ENCODE measurements around the gene SEC16A.

SEC16A gene

GRCh38 chr9:136422876-136423275 lies 60.0 kb downstream of the SEC16A start:
- DNase-seq (ENCODE audit: low spot score) = no peak
- in situ Hi-C loops (cut with MboI; ENCODE audit: low sequenced_read_pairs, unreplicated experiment) = no loop called here
- TF ChIP-seq, protein P1, sequence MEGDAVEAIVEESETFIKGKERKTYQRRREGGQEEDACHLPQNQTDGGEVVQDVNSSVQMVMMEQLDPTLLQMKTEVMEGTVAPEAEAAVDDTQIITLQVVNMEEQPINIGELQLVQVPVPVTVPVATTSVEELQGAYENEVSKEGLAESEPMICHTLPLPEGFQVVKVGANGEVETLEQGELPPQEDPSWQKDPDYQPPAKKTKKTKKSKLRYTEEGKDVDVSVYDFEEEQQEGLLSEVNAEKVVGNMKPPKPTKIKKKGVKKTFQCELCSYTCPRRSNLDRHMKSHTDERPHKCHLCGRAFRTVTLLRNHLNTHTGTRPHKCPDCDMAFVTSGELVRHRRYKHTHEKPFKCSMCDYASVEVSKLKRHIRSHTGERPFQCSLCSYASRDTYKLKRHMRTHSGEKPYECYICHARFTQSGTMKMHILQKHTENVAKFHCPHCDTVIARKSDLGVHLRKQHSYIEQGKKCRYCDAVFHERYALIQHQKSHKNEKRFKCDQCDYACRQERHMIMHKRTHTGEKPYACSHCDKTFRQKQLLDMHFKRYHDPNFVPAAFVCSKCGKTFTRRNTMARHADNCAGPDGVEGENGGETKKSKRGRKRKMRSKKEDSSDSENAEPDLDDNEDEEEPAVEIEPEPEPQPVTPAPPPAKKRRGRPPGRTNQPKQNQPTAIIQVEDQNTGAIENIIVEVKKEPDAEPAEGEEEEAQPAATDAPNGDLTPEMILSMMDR (IDR thresholded peaks at IDR 0.05; ENCODE audit: borderline replicate concordance, control extremely low read depth, extremely low read depth, insufficient read depth, missing control alignments) = no peak

- TF ChIP-seq, protein P1 (IDR thresholded peaks at IDR 0.05; ENCODE audit: borderline replicate concordance, control extremely low read depth, extremely low read depth, insufficient read depth, missing control alignments) = no peak
- DNase-seq (ENCODE audit: low spot score) = no peak
- in situ Hi-C loops (cut with MboI; ENCODE audit: low sequenced_read_pairs, unreplicated experiment) = no loop called here
Measured at GRCh38 chr9:136421791-136422190, 61.0 kb downstream of the SEC16A start.

DNA sequence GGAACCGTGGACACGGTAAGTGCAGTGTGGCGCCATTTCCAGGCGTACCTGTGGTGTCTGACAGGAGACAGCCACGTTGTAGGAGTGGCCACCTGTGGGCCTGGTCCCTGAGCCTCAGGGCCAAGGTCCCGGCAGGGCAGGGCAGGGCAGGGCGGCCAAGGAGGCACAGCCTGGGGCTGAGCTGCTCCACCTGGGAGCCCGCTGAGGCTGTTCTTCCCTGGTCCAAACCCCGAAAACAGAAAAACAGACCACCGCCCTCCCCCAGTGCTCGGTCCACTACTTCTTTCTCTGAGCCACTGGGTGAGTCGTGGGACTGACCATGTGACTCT lies 63.8 kb downstream of the SEC16A start:
- no peak for DNase-seq (ENCODE audit: low spot score)
- TF ChIP-seq, protein P1 (IDR thresholded peaks at IDR 0.05; ENCODE audit: borderline replicate concordance, control extremely low read depth, extremely low read depth, insufficient read depth, missing control alignments) = no peak
- in situ Hi-C loops (cut with MboI; ENCODE audit: low sequenced_read_pairs, unreplicated experiment) = no loop called here

DNA sequence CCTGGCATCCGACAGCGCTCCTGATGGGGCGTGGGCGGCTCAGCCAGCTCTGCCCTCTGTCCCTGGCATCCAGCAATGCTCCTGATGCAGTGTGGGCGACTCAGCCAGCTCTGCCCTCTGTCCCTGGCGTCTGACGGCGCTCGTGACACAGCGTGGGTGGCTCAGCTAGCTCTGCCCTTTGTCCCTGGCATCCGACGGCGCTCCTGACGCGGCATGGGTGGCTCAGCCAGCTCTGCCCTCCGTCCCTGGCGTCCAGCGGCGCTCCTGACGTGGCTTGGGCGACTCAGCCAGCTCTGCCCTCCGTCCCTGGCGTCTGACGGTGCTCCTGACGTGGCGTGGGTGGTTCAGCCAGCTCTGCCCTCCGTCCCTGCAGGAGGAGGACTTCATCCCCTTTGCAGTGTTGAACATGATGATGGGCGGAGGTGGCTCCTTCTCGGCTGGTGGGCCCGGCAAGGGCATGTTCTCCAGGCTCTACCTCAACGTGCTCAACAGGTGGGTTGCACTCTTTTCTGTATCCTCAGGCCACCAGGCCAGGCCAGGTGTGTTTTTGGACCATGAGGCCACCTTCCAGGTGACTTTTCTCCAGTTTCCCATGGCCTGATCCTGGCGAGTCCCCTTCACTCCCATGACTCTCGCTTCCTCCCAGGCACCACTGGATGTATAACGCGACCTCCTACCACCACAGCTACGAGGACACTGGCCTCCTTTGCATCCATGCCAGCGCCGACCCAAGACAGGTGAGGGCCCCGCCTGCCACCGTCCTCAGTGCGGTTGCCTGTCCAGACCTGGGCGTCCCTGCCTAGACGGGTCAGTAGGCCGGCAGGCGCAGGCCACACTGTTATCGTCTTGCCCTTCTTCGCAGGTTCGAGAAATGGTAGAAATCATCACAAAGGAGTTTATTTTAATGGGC lies 64.4 kb downstream of the SEC16A start:
- no peak for DNase-seq (ENCODE audit: low spot score)
- in situ Hi-C loops (cut with MboI; ENCODE audit: low sequenced_read_pairs, unreplicated experiment) = no loop called here
- TF ChIP-seq, protein P1 (IDR thresholded peaks at IDR 0.05; ENCODE audit: borderline replicate concordance, control extremely low read depth, extremely low read depth, insufficient read depth, missing control alignments) = no peak

- TF ChIP-seq, protein P1 (IDR thresholded peaks at IDR 0.05; ENCODE audit: borderline replicate concordance, control extremely low read depth, extremely low read depth, insufficient read depth, missing control alignments) = no peak
- in situ Hi-C loops (cut with MboI; ENCODE audit: low sequenced_read_pairs, unreplicated experiment) = no loop called here
Measured at GRCh38 chr9:136416914-136417313, 65.9 kb downstream of the SEC16A start.

DNA sequence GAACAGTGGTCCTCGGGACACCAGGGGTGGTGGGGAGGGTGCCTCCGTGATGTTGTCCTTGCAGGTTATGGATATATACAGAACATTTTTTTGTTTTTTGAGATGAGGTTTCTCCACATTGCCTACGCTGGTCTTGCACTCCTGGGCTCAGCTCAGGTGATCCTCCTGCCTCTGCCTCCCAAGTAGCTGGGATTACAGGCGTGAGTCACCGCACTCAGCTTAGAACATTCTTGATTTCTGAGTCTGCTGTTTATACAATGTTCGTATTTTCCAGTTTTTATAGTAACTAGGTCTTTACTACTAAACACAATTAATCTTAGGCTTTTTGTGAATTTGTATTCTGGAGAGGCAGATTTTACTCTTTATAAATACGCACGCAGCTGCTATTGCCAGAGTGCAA lies 66.4 kb downstream of the SEC16A start:
- DNase-seq (ENCODE audit: low spot score) = no peak
- in situ Hi-C loops (cut with MboI; ENCODE audit: low sequenced_read_pairs, unreplicated experiment) = no loop called here
- TF ChIP-seq, protein P1 (IDR thresholded peaks at IDR 0.05; ENCODE audit: borderline replicate concordance, control extremely low read depth, extremely low read depth, insufficient read depth, missing control alignments) = no peak

More at GRCh38 chr9:136416914-136417313, 65.9 kb downstream of the SEC16A start:
- DNase-seq (ENCODE audit: low spot score) = no peak

Measured in GM13976 (cell line).